Sigmoid colon (tissue), 7 donors: ENCODE measurements around the gene PERCC1. TPM values are rescaled to one million over a fixed set of nuclear protein-coding genes. Genes with fewer than 3 reads are reported as not detected.
"Not testable (repeated sequence)": the region's sequence is repeated elsewhere in the genome, so short reads cannot be mapped to it uniquely, and the experiment has no call there.

Source experiments
- DNase-seq: peaks from one replicate; pipeline ENCODE4 v3.0.0-alpha.2; 2019
- H3K27ac ChIP-seq, 4 donors: fragments of 200-600 bp; sonication (generic); one replicate each; pipeline ENCODE4 v1.5.1; 2016 to 2019; ENCODE audit warnings: mild to moderate bottlenecking in 1 of 4
- H3K27me3 ChIP-seq, 3 donors: fragments of 200-600 bp; sonication (generic); one replicate each; pipeline ENCODE4 v1.5.1; 2019; ENCODE audit warnings: mild to moderate bottlenecking in 1 of 3
- H3K36me3 ChIP-seq, 4 donors: fragments of 200-600 bp; sonication (generic); one replicate each; pipeline ENCODE4 v1.5.1; 2016 to 2019
- H3K4me1 ChIP-seq, 4 donors: fragments of 200-600 bp; sonication (generic); one replicate each; pipeline ENCODE4 v1.5.1; 2017 to 2019
- H3K4me3 ChIP-seq, 4 donors: fragments of 200-600 bp; sonication (generic); one replicate each; pipeline ENCODE4 v1.5.1; 2017 to 2019; ENCODE audit warnings: mild to moderate bottlenecking in 2 of 4, moderate library complexity in 1 of 4
- H3K9me3 ChIP-seq, 4 donors: fragments of 200-600 bp in 3 of 4; sonication (generic) in 3 of 4; one replicate each; pipeline versions ENCODE4 v1.5.1 to v1.6.1; 2013 to 2019
- EP300 ChIP-seq, 4 donors: sonication (generic); formaldehyde crosslinking; IDR thresholded peaks; one replicate each; pipeline ENCODE4 v1.6.1; 2017; ENCODE audit warnings: antibody characterized with exemption in 4 of 4
- POLR2A ChIP-seq, 2 donors: fragments of 450-650 bp; IDR thresholded peaks; one replicate each; pipeline ENCODE4 v1.6.1; 2016; ENCODE audit warnings: antibody characterized with exemption in 2 of 2, mild to moderate bottlenecking in 2 of 2, moderate library complexity in 2 of 2
- POLR2AphosphoS5 ChIP-seq, 4 donors: sonication (generic); formaldehyde crosslinking; IDR thresholded peaks; one replicate each; pipeline ENCODE4 v1.6.1; 2017; ENCODE audit warnings: antibody characterized with exemption in 4 of 4
- WGBS, 2 donors: extraction: QIAGEN DNeasy Blood & Tissue Kit; methylation state at CpG; one replicate each; pipeline ENCODE4 v1.1.7; 2013; 5-methylcytosine and 5-hydroxymethylcytosine counted together
- intact Hi-C: fragments of 100-400 bp; cut with DNase I; formaldehyde crosslinking; loops from one replicate; pipeline ENCODE4 v1.15.1; 2023
- polyA plus RNA-seq, 3 donors: library from polyadenylated mRNA; stranded (reverse); fragments of 200-250 nt; gene quantifications; one replicate each; pipeline ENCODE4 v1.2.3, GENCODE V29; 2013
- total RNA-seq, 4 donors: library from RNA; depleted of rRNA; stranded (reverse); fragments of >200 nt; gene quantifications; one replicate each; pipeline ENCODE4 v1.1.0, GENCODE V29; 2016
- TF ChIP-seq, protein P1 (sequence below), 4 experiments: fragments of 450-650 bp in 3 of 4; fragments of 200-600 bp in 1 of 4; IDR thresholded peaks; one replicate each; pipeline ENCODE4 v1.5.1; 2016 to 2019; ENCODE audit warnings: antibody characterized with exemption in 4 of 4, mild to moderate bottlenecking in 3 of 4, moderate library complexity in 2 of 4
- donor health status: healthy with polysubstance abuse.
- donor health status: Bipolar disorder and iron deficiency.
- donor health status: healthy.

The PERCC1 gene
- total and polyA plus RNA-seq, 7 donors, result 0.07 TPM; not detected in 6

DNA sequence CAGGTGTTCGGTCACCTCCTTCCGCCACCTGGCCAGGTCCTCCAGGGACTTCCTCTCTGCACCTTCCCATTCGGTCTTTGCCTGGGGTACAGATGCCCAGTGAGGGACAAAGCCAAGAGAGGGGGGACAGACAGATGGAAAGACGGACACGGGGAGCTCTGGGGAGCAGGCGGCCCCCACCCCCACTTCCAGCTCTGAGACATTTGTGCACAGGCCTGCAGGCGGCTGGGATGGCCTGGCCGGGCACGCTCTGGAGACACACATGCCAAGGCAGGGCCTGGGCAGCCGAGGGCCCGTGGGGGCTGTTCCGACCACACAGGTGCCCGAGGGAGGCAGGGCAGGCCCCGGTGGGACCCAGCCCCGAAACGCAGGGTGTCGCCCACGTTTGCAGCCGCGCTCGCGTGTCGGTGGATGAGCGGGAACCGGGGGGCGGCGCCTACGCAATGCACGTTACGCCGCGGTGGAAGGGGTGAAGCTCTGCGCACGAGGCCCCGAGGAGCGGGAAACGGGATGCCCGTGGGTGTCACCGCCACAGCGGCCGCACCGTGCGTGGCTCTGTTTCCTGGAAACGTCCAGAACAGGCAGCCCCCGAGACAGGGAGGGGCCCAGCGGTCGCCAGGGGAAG lies 6.0 kb downstream of the PERCC1 start:
- TF ChIP-seq POLR2A (IDR thresholded peaks at IDR 0.05), result no peak
- TF ChIP-seq, protein P1, sequence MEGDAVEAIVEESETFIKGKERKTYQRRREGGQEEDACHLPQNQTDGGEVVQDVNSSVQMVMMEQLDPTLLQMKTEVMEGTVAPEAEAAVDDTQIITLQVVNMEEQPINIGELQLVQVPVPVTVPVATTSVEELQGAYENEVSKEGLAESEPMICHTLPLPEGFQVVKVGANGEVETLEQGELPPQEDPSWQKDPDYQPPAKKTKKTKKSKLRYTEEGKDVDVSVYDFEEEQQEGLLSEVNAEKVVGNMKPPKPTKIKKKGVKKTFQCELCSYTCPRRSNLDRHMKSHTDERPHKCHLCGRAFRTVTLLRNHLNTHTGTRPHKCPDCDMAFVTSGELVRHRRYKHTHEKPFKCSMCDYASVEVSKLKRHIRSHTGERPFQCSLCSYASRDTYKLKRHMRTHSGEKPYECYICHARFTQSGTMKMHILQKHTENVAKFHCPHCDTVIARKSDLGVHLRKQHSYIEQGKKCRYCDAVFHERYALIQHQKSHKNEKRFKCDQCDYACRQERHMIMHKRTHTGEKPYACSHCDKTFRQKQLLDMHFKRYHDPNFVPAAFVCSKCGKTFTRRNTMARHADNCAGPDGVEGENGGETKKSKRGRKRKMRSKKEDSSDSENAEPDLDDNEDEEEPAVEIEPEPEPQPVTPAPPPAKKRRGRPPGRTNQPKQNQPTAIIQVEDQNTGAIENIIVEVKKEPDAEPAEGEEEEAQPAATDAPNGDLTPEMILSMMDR (IDR thresholded peaks at IDR 0.05), result no peak
- no peak for TF ChIP-seq EP300 (IDR thresholded peaks at IDR 0.05)
- no peak for TF ChIP-seq POLR2AphosphoS5 (IDR thresholded peaks at IDR 0.05)
- H3K9me3 ChIP-seq, result no peaks in the 10 kb centered on the region
- no peaks in the 10 kb centered on the region for H3K36me3 ChIP-seq
- H3K27ac ChIP-seq, result no peak overlapping the region
- 92 to 94% methylated on average over 47 of the region's 47 CpGs for WGBS, 2 donors
- no peak for DNase-seq
- intact Hi-C loops, result no loop called here
- no peaks in the 10 kb centered on the region for H3K4me1 ChIP-seq
- H3K4me3 ChIP-seq, result no peak overlapping the region
- H3K27me3 ChIP-seq, result no peaks in the 10 kb centered on the region

DNA sequence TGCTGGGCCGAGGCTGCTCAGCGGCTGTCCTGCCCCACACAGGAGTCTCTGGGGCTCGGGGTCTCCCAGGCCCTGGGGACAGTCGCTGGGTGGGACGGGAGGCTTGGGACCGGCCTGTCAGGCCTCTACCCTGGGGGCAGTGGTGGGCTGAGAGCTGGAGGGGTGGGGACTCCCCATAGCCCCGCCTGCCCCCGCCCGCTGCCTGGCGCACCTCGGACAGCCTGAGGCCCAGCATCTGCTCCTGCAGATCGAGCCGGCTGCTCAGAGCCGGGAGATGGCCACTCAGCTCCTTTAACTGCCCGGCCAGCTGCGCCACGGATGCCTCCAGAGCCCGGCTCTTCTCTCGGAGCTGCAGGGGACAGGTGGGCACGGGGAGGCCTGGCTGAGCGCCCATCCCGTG lies 6.7 kb downstream of the PERCC1 start:
- no peaks in the 10 kb centered on the region for H3K27me3 ChIP-seq
- intact Hi-C loops, result no loop called here
- no peak for DNase-seq
- TF ChIP-seq POLR2A (IDR thresholded peaks at IDR 0.05) (no peak), POLR2AphosphoS5 (IDR thresholded peaks at IDR 0.05) (no peak), EP300 (IDR thresholded peaks at IDR 0.05) (no peak)
- TF ChIP-seq, protein P1 (IDR thresholded peaks at IDR 0.05), result no peak
- H3K9me3 ChIP-seq, result no peaks in the 10 kb centered on the region
- no peaks in the 10 kb centered on the region for H3K4me1 ChIP-seq
- H3K36me3 ChIP-seq, result no peaks in the 10 kb centered on the region
- 88 to 91% methylated on average over 22 of the region's 22 CpGs for whole genome bisulfite sequencing, 2 donors
- H3K27ac ChIP-seq, result no peak overlapping the region
- H3K4me3 ChIP-seq, result no peak overlapping the region

DNA sequence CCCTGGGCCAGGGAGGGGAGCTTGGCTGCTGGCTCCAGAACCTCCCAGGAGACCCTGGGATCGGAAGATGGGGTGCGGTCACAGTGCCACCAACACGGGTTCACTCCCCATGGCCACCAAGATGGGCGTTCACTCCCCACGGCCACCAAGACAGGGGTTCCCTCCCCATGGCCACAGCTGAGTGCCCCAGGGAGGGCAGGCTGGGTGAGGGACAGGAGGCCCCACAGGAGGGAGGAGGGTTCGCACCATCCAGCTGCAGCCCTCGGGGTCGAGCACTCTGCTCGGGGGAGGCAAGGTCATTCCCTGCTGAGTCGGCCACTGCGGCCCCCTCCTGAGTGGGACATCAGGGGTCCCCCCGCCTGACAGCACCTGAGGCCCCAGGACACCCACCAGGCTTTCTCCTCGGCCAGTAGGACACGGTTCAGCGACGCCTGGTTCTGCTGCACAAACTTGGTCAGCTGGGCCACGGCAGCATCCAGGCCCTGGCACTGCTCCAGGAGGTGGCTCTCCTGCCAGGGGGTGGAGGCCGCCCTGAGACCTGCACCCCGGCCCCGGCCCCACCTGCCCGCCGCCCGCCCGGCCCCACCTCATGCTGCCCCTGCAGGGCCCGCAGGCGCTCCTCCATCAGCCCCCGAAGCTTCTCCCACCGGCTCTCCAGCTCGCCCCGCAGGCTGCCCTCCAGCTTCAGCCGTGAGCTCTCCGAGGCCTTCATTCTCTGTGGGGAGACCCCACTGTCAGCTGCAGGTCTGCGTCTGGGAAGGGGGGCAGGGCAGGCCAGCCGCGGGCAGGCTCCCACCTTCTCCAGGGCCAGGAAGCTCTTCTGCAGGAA lies 7.6 kb downstream of the PERCC1 start:
- TF ChIP-seq POLR2AphosphoS5 (IDR thresholded peaks at IDR 0.05) (no peak), POLR2A (IDR thresholded peaks at IDR 0.05) (no peak), EP300 (IDR thresholded peaks at IDR 0.05) (no peak)
- TF ChIP-seq, protein P1 (IDR thresholded peaks at IDR 0.05), result no peak

DNA sequence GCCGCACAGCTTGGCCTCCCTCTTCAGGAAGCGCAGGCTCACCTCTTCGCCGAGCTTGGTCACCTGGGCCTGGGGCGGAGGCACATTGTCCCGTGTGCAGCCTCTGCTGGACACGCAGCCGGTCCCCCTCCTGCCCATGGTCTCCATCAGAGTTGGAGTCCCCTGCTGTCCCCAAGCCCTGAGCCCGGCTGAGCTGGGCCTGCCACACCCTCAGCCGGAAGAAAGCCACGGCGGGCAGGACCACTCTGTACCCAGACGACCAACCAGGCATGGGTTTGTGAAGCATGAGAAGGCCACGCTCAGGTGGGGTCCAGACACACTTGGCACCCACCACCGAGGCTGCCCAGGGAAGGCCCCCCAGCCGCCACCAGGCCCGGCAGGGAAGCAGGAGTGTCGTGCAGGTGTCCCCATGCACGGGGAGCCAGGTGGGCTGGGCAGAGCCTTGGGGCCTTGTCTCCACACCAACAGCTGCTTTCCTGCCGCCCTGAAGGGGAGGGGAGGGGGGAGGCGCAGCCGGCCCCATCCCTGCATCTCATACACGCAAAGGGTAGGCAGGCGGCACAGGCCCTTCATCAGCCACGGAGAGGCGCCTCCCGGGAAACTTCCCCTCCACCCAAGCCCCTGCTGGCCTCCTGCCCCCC lies 8.3 kb downstream of the PERCC1 start:
- DNase-seq, result no peak
- no peaks in the 10 kb centered on the region for H3K36me3 ChIP-seq
- H3K27me3 ChIP-seq, result no peaks in the 10 kb centered on the region
- no peaks in the 10 kb centered on the region for H3K4me1 ChIP-seq
- no peaks in the 10 kb centered on the region for H3K9me3 ChIP-seq
- 89 to 90% methylated on average over 27 of the region's 27 CpGs for WGBS, 2 donors
- H3K27ac ChIP-seq, result no peak overlapping the region
- H3K4me3 ChIP-seq, result no peak overlapping the region
- TF ChIP-seq POLR2A (IDR thresholded peaks at IDR 0.05), result no peak
- TF ChIP-seq, protein P1 (IDR thresholded peaks at IDR 0.05), result no peak
- TF ChIP-seq POLR2AphosphoS5 (IDR thresholded peaks at IDR 0.05), result no peak
- TF ChIP-seq EP300 (IDR thresholded peaks at IDR 0.05), result no peak
- intact Hi-C loops, result no loop called here

More for the DNA sequence above, 7.6 kb downstream of the PERCC1 start:
- H3K27me3 ChIP-seq, result no peaks in the 10 kb centered on the region
- H3K4me1 ChIP-seq, result no peaks in the 10 kb centered on the region
- H3K36me3 ChIP-seq, result no peaks in the 10 kb centered on the region
- intact Hi-C loops, result no loop called here
- H3K4me3 ChIP-seq, result no peak overlapping the region
- H3K9me3 ChIP-seq, result no peaks in the 10 kb centered on the region
- 85 to 89% methylated on average over 35 of the region's 35 CpGs for WGBS, 2 donors
- H3K27ac ChIP-seq, result no peak overlapping the region
- DNase-seq, result no peak

DNA sequence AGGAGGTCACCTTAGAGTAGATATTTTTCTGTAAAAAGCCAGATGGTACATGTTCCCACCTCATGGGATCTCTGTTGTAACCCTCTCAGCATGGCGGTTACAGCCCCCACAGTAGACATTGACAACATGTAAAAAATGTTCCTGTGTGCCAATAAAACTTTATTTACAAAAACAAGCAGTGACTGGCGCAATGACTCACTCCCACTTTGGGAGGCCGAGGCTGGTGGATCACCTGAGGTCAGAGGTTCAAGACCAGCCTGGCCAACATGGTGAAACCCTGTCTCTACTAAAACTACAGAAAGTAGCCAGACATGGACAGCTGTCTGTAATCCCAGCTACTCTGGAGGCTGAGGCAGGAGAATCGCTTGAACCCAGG lies 8.8 kb downstream of the PERCC1 start:
- H3K27ac ChIP-seq, DNase-seq, H3K4me1 ChIP-seq, intact Hi-C loops, H3K27me3 ChIP-seq, H3K9me3 ChIP-seq, H3K36me3 ChIP-seq, H3K4me3 ChIP-seq: not testable (repeated sequence)
- 89 to 94% methylated on average over 4 of the region's 4 CpGs for WGBS, 2 donors
